AG04449 (cell line): ENCODE data around the gene FAM24B.

ENCODE experiments used
- CTCF ChIA-PET: fragments of 350-600 bp; formaldehyde crosslinking; extraction: SDS; loops from one replicate; lab custom pipeline; 2021; ENCODE audit warnings: antibody characterized with exemption; lab: Yijun Ruan, JAX
- POLR2A ChIA-PET: fragments of 400-600, 350-600 bp; formaldehyde crosslinking; extraction: SDS; loops from one replicate; lab custom pipeline; 2020; ENCODE audit warnings: antibody characterized with exemption, inconsistent platforms; lab: Yijun Ruan, JAX
- DNase-seq: peaks from one replicate; pipeline ENCODE4 v3.0.0-alpha.2; 2010; ENCODE audit warnings: low read depth, low spot score
- H3K4me3 ChIP-seq: 2 replicates; pipeline ENCODE4 v1.5.1; 2011; ENCODE audit warnings: low read depth, mild to moderate bottlenecking, control low read depth, low read length
- TF ChIP-seq, protein P1 (sequence below): IDR thresholded peaks from one replicate; pipeline ENCODE4 v1.5.1; 2011; ENCODE audit warnings: mild to moderate bottlenecking, moderate library complexity, low read length, control low read depth, inconsistent platforms; ENCODE audit not compliant: insufficient read depth; ENCODE audit errors: missing control alignments

The FAM24B gene

DNA sequence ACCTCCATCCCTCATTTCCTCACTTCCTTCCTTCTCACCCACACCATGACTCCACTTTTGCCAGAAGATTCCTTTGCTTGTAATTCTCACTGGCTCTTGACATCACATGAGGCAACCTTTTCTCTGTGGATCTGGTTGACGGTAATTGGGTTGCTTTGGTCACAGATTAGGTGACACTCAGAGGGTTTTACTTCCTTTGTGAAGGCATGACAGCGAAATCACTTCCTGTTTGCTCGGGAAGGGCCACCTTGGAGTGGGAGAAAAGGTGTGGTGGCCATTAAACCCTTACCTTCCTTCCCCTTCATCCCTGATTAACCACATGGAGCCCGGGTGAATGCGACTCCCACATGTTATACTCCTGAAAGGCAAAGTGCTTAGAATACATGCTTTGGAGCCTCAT lies 63.9 kb downstream of the FAM24B start:
- TF ChIP-seq, protein P1, sequence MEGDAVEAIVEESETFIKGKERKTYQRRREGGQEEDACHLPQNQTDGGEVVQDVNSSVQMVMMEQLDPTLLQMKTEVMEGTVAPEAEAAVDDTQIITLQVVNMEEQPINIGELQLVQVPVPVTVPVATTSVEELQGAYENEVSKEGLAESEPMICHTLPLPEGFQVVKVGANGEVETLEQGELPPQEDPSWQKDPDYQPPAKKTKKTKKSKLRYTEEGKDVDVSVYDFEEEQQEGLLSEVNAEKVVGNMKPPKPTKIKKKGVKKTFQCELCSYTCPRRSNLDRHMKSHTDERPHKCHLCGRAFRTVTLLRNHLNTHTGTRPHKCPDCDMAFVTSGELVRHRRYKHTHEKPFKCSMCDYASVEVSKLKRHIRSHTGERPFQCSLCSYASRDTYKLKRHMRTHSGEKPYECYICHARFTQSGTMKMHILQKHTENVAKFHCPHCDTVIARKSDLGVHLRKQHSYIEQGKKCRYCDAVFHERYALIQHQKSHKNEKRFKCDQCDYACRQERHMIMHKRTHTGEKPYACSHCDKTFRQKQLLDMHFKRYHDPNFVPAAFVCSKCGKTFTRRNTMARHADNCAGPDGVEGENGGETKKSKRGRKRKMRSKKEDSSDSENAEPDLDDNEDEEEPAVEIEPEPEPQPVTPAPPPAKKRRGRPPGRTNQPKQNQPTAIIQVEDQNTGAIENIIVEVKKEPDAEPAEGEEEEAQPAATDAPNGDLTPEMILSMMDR = no peak
- no peak overlapping the region for H3K4me3 ChIP-seq
- ChIA-PET POLR2A (no interaction called here), CTCF (no interaction called here)
- DNase-seq = no peak

DNA sequence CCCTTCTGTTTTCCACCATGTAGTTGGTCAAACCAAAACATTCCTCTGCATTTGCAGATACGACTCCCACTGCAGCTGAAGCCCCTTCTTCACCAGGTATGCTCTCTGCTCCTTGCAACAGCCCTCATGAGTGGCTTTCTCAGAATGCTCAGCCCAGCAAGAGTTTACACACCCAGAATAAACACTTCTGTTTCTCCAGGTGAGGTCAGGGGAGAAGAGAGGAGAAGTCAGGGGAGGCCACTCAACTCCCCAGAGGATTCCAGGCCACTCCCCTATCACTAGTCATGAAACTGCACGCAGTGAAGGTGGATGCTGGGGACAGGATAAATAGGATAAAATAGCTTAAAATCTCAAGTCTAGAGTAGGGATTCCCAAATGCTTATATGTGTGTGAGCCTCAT lies 64.9 kb downstream of the FAM24B start:
- DNase-seq = no peak
- TF ChIP-seq, protein P1 = no peak

DNA sequence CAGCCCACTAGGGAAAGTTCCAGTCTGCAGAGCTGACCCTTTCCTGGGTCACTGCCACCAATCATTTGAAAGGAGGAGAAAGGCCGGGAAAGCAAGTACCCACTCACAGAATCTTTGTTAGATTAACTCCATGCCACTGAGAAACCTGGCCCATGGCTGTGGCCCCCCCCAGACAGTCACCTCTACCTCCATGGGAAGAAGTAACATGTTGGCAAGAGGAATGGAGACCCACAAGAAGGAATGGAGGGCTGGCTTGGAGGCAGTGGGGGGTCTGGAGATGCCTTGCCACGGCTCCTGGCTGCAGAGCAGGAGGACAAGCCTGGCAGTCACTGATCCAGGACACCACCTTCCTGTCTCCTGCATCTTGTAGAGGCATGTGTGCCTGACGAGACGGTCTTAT lies 66.6 kb downstream of the FAM24B start:
- POLR2A ChIA-PET = no interaction called here
- H3K4me3 ChIP-seq = no peak overlapping the region
- TF ChIP-seq, protein P1 = no peak
- DNase-seq = no peak
- CTCF ChIA-PET = no interaction called here

More for the DNA sequence above, 64.9 kb downstream of the FAM24B start:
- ChIA-PET CTCF (no interaction called here), POLR2A (no interaction called here)
- no peak overlapping the region for H3K4me3 ChIP-seq

DNA sequence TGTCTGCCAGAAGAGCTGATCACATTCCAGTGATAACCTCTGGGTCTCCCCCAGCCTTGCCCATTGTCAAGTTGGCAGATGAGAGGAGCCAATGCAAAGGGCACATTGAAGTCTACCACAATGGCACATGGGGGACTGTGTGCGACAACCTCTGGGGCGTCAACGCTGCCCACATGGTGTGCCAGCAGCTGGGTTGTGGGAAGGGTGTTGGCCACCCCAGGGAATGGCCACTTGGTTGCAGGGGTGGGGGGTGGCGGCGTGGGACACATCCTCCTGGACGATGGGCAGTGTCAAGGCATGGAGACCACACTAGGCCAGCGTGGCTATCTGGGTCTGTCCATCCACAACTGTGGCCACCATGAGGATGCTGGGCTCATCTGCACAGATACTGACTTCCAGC lies 77.1 kb downstream of the FAM24B start:
- no peak for DNase-seq
- ChIA-PET CTCF (no interaction called here), POLR2A (no interaction called here)
- TF ChIP-seq, protein P1 = no peak
- H3K4me3 ChIP-seq = no peak overlapping the region
